HG02870 (cell line): ENCODE results near the gene HS1BP3.
A peak's percentile ranks its signal among the peaks of the same experiment; 100 is the strongest.

Source experiments
- ATAC-seq: cut with Tn5 transposase; IDR thresholded peaks from one replicate; pipeline ENCODE4 v1.9.1; 2021; ENCODE audit warnings: mild to moderate bottlenecking, moderate library complexity; ENCODE audit not compliant: unreplicated experiment

The HS1BP3 gene

DNA sequence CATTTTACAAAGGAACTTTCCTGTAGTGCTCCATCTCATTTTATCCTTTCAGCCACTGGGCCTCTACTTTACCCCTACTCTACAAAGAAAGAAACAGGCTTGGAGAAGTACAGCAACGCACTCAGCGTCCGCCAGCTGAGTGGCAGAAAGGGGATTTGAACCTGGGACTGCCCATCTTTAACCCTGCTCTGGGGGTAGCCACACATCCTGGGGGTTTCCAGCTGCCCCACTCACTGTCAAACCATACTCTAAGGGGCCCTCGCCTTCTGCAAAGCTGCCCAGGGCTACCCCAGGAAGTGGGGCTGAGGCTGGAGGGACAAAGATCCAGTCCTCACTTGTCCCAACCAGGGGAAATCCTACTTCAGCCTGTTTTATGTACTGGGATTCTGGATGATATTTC is 17.9 kb downstream of the HS1BP3 start:
- peak; percentile 31 for ATAC-seq

DNA sequence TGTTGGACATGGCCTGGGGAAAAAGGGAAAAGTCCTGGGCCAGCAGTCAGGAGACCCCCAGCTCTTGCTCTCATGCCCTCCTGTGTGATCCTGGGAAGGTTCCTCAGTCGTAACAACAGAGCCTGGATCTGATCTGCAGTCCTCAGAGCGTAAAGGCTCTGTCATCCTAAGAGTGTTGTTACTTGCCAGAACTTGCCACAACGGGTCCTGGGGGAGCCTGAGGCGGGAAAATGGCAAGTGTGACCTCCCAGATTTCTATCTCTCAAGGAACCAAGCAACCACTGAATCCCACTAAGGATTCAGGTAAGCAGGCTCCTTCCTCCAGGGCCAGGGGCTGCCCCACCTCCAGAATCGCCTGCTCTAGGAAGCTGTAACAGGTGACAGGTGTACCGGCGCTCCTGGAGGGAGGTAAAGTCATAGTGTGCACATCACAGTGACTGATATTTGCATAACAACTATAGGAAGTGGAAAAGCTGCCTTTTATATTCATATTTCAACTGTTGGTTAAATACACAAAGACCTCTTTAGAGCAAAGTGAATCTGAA is 18.4 kb downstream of the HS1BP3 start:
- peak; percentile 43 for ATAC-seq

DNA sequence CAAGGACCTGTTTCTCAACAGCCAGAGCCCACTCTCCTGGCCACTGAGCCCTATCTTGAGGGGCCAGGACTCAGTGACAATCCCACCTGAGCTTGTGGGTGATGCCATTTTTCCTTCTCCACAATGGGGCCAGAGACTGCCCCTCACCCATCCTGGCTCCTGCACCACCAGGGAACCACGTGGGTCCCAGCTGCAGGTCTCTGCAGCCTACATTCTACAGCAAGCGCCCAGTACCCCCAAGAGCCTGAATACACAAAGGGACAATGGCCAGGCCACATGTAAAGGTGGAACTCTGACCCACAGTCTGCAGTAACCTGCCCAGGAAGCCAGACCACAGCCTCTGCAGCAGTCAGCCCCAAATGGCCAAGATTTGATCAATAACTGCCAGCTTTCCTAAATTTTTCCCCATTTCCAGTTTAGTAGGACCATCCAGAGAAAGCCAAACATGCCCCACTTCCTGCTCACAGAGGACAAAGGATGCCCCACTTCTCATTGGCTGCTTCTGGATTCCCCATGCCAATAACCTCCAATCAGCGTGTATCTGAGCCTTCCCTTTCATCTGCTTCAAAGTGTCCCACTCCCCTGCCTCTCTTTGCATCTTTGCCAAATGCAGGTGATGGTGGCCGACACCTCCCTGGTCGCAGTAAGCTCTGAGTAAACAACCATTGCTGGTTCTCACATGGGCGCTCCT is 19.1 kb downstream of the HS1BP3 start:
- no peak for ATAC-seq

DNA sequence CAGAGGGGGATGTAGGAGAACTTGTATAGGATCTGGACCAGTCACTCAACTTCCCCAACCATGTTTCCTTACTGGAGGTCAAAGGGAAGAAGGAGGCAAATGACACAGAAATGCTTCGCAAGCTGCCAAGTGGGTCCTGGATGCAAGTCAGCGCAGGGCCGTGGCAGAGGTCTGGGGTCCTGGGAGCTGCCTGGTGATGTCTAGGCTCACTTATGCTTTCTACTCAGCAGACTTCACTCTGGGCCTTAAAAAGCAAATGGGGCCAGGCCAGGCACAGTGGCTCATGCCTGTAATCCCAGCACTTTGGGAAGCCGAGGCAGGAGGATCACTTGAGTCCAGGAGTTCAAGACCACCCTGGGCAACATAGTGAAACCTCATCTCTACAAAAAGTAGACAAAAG is 19.9 kb downstream of the HS1BP3 start:
- no peak for ATAC-seq

DNA sequence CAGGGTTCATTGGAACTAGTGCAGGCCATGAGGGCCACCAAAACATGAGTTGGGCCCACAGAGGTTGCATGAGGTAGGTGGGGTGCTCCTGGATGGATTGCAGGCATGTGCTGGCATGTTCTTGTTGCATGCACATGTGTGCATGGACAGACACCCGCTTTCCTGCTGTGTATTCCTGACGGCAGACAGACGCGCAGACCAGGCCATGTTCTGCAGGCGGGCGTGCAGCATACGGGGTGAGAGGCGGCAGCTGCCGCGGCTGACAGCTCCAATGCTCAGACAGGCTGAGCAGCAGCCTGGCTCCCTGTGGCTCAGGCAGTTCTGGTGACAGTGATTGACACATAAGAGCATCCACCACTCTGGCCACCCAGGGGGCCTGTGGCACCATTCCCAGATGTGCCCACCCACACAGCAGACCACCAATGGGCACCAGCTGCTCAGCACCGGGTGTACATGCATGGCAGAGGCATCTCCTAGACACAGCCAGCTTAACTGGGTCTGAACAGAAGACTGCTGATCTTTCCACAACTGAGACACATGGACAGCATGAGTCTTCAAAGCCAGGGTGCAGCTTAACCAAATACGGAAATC is 21.2 kb downstream of the HS1BP3 start:
- ATAC-seq: no peak

DNA sequence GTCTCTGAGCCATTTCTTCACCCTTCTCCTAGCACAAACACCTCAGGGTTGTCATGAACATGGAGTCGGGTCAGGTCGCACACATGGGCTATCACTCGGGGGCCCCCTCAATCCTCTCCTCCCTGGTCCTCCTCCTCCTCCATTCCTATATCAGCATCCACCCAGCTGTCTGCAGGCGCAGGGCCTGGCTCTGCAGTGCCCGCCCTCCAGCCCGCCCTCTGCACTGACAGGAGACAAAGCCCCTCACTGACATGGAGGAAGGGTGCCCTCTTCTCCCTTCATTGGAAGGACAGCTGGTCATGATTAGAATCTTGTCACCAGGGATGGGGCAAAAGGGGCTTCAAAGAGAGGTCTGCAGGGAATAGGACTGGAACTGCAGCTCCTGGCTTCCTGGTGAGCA is 21.7 kb downstream of the HS1BP3 start:
- ATAC-seq: no peak

DNA sequence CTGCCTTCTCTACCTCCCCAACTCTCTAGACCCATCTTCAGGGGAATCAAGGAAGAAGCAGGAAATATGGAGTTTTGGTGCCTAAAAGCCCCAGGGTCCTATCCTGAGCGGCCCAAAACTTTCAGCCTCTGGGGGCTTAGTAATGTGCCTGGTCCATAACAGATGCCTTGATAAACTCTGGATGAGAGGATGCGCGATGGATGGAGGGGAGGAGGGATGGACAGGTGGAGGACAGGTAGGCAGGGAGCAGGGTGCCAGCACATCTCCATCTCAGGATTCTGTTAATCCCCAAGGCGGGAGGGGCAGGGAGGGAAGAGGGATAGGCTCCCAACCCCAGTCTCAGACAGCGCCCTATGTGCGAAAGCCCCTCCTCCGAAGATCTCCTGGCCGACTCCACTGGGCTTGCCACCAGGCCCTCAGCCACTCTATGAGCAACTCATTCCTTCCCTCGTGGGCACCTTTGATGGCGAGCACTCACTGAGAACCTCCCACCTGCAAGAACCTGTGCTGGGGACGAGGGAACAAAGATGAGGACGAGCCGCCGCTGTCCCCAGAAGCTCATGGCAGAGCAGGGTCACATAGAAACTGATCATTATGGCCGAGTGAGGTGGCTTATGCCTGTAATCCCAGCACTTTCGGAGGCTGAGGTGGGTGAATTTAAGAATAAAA is 23.1 kb downstream of the HS1BP3 start:
- no peak for ATAC-seq

DNA sequence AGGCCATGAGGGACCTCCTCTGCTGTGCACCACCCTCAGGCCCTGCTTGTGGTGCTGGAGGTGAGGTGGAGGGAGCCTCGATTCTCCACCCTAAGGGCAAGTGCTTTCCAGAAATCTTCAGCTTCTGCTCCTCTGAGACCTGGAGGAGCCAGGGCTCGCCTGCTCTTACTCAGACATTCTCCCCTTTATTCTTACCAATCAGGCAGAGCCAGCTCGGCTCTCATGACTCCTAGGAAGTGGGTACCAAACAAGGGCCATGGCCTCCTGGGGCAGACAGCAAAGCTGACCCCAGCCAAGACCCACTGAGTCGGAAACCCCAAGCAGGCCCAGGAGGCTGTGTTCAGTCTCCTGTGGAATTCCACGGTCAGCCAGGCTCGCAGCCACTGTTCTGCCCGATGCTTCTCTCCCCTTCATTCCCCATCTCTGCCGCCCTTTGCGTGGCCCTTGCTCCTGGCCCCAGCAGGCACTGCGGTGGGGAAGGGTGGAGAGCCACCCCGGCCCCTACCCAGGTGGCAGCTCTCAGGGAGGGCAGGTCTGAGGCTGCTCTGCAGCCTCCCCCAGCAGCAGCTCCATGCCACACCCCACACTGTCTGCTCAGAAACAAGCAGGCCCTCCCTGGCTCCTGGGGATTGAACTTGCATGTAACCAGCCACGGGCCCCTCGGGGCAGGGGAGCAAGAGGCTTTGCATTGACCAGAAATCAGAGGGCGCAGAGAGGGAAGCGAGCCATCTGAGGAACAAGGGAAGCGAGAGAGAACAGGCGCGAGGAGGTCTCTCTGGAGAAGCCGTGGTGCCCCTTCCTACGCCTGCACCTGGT is 24.0 kb downstream of the HS1BP3 start:
- no peak for ATAC-seq

DNA sequence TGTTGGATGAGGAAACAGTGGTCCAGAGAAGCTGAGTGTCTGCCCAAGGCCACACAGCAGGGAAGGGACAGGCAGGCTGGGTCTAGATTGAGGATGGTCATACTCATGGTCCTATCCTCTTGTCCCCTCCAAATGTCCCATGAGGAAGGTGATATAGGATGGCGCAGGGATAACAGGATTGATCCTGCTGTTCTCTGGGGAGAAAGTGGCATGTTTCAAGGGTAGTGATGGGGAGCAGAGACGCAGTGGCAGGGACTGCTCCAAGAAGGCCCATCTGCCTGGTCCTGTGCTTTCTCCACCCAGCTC is 24.6 kb downstream of the HS1BP3 start:
- ATAC-seq: no peak

DNA sequence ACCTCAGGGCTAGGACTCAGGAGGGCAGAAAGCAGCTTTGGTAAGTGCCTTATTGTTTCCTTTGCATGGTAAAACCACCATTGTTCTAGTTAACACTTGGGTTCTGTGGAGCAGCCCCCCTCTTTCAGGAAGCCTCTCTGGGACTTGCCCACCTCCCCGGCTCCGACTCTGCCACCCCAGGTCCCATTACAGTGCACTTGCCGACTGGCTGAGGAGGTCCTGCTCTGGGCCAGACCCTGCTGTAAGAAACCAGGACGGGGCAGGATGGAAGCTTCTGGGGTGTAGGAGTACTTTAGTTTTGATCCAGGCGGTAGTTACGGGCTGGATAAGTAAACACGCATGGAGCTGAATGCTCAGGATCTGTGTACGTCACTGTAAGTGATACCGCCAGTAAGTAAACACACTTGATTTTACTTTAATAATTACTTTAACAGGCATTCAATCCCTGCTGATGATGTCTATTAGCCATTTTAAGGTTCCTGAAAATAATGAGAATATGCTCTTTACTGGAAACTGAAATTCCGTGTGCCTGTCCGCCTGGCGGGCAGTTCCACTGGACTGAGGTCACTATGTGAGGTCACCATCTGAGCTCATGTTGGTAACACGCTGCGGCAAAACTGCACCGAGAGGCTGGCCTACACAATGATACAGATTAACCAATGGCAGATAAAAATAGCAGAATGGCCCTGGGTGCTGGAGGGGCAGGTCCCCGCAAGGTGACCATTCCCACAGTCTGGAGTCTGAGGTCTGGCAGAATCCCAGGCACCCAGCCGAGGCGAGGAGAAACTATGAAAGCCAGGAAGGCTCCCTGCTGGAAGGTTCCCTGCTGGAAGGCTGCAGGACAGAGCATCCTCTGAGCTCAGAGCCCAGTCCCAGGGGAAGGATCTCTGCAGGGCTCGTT is 25.2 kb downstream of the HS1BP3 start:
- no peak for ATAC-seq

DNA sequence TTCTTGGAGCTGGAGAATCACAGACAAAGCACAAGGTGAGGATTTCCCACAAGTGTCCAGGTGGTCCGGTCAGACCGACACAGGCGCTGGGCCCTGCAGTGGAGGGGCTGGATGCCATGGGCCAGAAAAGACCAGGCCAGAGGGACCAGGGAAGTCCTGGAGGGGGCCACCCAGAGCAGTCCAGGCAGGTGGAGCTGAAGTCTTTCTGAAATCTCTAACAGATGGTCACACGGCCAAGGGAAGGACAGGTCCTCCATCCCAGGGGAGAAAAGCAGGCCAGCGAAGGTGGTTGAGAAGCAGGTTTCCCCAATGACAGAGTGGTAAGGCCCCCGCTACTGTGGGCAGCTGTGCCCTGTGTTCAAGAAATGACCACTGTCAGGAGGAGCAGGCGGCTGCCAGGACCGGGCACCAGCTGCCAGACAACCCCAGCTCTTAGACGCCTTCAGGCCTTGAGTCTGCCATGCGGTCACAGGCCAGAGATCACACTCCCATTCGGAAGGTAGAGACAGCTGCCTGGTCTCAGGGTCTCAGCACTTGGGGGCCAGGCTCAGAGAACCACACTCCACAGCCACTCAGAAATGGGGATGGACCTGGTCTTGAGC is 25.9 kb downstream of the HS1BP3 start:
- no peak for ATAC-seq

DNA sequence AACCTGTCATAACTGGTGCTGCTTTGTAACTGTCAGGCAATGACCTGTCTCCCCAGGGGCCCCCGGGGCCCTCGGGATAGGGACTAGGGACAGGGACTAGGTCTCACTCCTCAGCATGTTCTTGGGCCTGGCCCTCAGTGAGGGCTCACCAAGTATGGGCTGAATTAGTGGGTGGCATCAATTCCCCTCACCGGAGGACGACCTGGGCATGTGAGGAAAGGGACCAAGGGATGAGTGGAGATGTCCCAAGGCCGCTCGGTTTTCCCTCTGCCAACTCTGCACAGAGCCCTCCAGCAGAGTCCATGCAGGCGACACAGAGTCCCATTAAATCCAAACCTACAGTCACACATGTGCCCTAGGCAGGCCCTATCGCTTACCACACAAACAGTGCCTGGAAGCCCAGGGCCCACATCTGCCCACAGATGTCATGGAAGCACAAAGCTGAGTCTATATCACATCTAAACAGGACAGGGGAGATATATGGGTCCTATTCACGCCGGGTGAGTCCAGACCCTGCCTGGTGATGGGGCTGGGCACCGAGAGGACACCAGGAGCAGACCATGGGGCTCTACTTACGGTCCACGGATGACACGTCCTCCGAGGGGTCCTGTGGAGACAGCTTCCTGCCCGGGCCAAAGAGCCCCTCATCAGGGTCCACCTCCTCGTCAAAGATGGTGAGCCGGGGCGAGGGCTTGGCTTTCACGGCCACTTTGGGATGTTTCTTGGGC is 26.6 kb downstream of the HS1BP3 start:
- ATAC-seq: no peak

DNA sequence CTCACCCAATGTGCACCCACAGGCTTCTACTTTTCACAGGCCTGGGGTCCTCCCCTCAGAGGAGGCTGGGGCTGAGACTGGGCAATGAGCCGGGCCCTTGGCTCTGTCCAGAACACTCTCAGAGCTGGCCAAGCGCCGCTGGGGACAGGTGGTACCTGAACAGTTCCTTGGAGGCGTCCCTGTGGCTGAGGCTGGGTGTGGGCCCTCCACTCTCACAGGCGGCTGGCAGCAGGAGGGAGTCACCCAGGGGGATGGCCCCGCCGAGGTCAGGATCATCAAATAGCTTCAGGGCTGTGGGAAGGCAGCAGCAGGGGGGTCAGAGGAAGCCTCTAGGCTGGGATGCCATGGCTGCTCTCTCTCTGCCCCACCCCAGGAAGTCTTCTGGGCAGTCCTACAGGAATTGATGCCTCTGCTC is 27.1 kb downstream of the HS1BP3 start:
- no peak for ATAC-seq

DNA sequence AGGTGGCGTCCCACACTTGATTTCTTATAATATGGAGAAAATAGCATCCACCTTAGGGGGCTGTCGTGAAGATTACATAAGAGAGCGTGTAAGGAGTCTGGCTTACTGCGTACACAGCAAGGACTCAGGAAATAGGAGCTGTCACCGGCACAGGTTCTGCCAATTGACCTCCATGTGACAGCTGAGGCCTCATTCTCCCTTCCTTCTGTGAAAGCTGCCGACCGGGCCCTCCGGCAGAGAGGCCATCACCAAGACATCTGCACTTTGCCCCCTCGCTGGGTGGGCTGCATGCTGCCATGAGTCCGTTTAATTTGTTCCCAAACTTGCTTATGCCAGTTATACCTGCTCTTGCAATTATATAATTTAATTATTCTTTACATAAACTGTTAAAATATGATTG is 27.7 kb downstream of the HS1BP3 start:
- no peak for ATAC-seq

DNA sequence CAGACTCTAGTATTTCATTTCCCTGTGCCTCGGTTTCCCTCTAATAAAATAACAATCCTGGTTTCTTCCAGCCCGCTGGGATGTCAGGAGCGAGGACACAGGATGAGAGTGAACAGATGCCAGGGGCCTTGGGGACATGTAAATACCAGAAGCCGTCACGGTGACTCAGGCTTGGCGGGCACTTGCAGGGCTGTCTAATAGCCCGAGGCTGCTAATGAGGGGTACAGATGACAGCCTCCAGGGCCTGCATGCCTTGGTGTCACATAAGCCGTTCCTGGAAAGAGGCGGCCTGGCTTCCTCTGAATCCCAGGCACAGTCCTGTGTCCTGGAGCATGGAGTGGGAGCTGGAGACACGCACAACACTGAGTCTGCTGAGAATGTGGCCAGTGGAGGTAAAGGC is 28.2 kb downstream of the HS1BP3 start:
- no peak for ATAC-seq

DNA sequence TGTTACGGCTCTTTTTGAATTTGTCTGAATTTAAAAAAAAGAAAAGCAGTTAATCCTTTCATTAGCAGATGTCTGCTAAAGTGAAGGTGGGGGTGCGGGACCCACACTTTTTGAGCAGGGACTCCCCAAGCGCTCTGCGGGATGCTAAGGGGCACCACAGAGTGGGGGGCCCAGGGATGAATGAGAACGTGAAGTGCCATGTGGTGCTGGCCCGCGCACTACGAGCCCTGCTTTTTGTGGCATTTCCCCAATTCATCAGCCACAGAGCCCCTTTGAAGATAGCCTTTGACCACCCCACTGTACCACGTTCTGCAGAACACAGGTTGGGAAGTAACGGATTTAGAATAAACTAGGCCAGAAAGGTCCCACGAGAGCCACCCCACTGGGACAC is 28.6 kb downstream of the HS1BP3 start:
- no peak for ATAC-seq

DNA sequence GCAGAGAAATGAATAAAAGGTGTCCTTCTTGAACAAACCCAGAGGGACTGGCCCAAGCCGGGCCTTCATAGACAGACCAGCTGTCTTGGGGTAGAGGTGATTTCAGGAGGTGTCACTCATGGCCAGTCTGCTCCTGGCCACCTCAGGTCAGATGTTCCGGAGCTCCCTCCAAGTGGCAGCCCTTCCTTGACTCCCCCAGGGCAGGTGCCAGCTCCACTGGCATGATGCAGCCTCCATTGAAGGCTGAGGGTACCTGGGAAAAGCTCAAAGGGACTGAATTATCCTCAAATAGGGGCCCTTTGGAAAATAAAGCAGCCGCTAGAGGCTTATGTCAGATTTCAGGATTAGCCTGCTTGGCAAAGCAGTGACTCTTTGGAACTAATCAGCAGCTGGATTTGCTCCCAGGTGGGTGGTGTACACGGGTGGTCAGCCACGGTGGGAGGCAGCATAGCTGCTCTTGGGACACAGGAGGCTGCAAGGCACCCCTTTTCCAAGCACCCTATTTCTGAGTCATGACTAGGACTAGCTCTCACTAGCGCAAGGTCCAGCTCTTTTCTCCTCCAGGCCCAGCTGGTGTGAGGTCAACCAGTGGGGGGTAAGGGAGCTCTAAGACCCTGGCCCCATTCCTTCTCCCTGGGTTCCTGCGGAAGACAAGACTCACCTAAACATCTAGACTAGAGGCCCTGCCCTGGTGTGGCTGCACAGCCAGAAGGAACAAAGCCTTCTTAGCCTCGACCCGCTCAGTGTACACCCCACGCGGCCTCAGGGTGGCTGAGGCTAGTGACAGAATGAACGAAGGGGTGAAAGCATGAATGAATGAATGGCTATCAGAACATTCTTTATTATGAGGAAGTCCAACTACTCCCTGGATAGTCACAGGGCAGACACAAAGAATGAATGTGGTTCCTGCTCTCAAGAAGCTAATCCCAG is 29.3 kb downstream of the HS1BP3 start:
- no peak for ATAC-seq

DNA sequence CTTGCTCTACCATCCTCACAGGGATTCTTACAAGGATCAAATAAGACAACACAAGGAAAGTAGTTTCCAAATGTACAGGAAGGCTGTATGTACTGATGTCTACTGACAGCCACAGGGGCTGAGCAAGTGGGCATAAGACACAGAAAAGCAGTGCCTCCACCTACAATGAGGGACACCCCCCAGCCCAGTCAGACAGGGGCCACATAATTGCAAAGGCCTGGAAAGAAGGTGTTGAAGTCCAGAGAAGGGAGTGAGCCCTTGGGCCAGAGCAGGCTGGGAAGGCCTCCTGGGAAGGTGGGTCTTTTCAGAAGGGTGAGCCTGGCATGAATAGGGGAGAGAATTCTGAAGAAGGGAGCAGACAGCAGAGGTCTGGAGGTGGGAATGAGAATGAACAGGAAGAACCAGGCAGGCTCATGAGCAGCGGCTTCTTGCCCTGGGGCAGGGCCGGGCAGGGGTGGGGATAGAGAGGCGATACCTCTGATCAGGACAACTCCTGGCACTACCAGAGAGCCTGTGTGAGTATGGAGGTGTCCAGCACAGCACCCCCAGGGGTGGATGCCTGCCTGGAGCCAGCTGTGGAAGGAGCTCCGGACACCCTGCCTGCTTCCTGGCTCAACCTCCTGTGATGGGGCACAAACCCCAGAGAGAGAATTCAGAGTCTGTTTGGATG is 30.1 kb downstream of the HS1BP3 start:
- no peak for ATAC-seq
